H1 (cell line): ENCODE results near the gene NAGS. TPM values are rescaled to one million over a fixed set of nuclear protein-coding genes. Genes with fewer than 3 reads are reported as not detected.
A peak's percentile ranks its signal among the peaks of the same experiment; 100 is the strongest.

Experiments used
- CTCF ChIA-PET: fragments of 300-600 bp; sonication (Branson Sonifier 250); formaldehyde crosslinking; loops from one replicate; lab custom pipeline; 2021; ENCODE audit not compliant: partially characterized antibody; lab: Charles Lee
- POLR2A ChIA-PET: fragments of 300-600 bp; sonication (Branson Sonifier 250); formaldehyde crosslinking; loops from one replicate; lab custom pipeline; 2021; ENCODE audit warnings: inconsistent platforms; ENCODE audit not compliant: partially characterized antibody; lab: Charles Lee
- DNase-seq, 2 experiments: peaks; one replicate each; pipeline versions ENCODE4 v3.0.0 to v3.0.0-alpha.2; 2010 to 2022; ENCODE audit warnings: low spot score in 2 of 2, low read depth in 1 of 2, mixed read lengths in 1 of 2
- FAIRE-seq: peaks from 2 replicates; lab custom pipeline; 2011; peaks lifted over from hg19 to GRCh38; lab: Jason Lieb, UNC
- H2AFZ ChIP-seq: 2 replicates; pipeline ENCODE4 v1.8.1; 2012; ENCODE audit warnings: low read length, inconsistent platforms
- H2AK5ac ChIP-seq: 2 replicates; pipeline ENCODE4 v1.6.1; 2013; ENCODE audit warnings: low read depth, low read length
- H2BK120ac ChIP-seq: replicated peaks from 2 replicates; pipeline ENCODE3; 2013; ENCODE audit warnings: low read depth, low read length, inconsistent platforms
- H2BK12ac ChIP-seq: 2 replicates; pipeline ENCODE4 v1.6.1; 2013; ENCODE audit warnings: low read depth, low read length
- H2BK15ac ChIP-seq: 2 replicates; pipeline ENCODE4 v1.6.1; 2013; ENCODE audit warnings: low read length
- H2BK20ac ChIP-seq: 2 replicates; pipeline ENCODE4 v1.6.1; 2013; ENCODE audit warnings: low read length
- H2BK5ac ChIP-seq: 2 replicates; pipeline ENCODE4 v1.6.1; 2013; ENCODE audit warnings: low read depth, low read length
- H3K14ac ChIP-seq: 2 replicates; pipeline ENCODE4 v1.6.1; 2013; ENCODE audit warnings: inconsistent platforms; ENCODE audit not compliant: insufficient read length
- H3K18ac ChIP-seq: 2 replicates; pipeline ENCODE4 v1.6.1; 2013; ENCODE audit warnings: low read length; ENCODE audit errors: extremely low read depth
- H3K23ac ChIP-seq: 2 replicates; pipeline ENCODE4 v1.6.1; 2013; ENCODE audit warnings: inconsistent platforms; ENCODE audit not compliant: insufficient read length
- H3K23me2 ChIP-seq: 2 replicates; pipeline ENCODE4 v1.6.1; 2013; ENCODE audit warnings: low read depth, low read length
- H3K27ac ChIP-seq: 2 replicates; pipeline ENCODE4 v1.6.1; 2011; ENCODE audit warnings: low read depth, low read length, inconsistent platforms
- H3K27me3 ChIP-seq, 4 experiments: replicated peaks in 1 of 4; 1 replicate in 1 of 4; 2 replicates in 3 of 4; pipeline versions ENCODE4 v1.6.1 to v1.8.1; 2011 to 2013; ENCODE audit warnings: low read length in 3 of 4, mild to moderate bottlenecking in 3 of 4, inconsistent platforms in 2 of 4, mixed read lengths in 2 of 4, moderate library complexity in 1 of 4; ENCODE audit not compliant: control insufficient read depth in 3 of 4, insufficient read depth in 3 of 4; ENCODE audit errors: extremely low read depth in 1 of 4
- H3K36me3 ChIP-seq, 4 experiments: 2 replicates each; pipeline versions ENCODE4 v1.6.1 to v1.8.1; 2011 to 2013; ENCODE audit warnings: mild to moderate bottlenecking in 4 of 4, low read length in 3 of 4, moderate library complexity in 2 of 4, control low read depth in 1 of 4, inconsistent platforms in 1 of 4; ENCODE audit not compliant: insufficient read depth in 4 of 4, control insufficient read depth in 2 of 4
- H3K4ac ChIP-seq: replicated peaks from 2 replicates; pipeline ENCODE3; 2013; ENCODE audit warnings: low read length, low read depth, mixed read lengths, inconsistent platforms; ENCODE audit not compliant: insufficient read length
- H3K4me1 ChIP-seq, 4 experiments: replicated peaks in 1 of 4; 1 replicate in 1 of 4; 2 replicates in 3 of 4; pipeline versions ENCODE4 v1.6.1 to v1.8.1; 2011 to 2013; ENCODE audit warnings: low read length in 3 of 4, inconsistent platforms in 2 of 4, mixed read lengths in 1 of 4; ENCODE audit not compliant: insufficient read depth in 4 of 4, control insufficient read depth in 3 of 4
- H3K4me2 ChIP-seq, 2 experiments: 2 replicates each; pipeline versions ENCODE4 v1.6.1 to v1.8.1; 2011 to 2013; ENCODE audit warnings: low read depth in 2 of 2, low read length in 2 of 2, control low read depth in 1 of 2, inconsistent platforms in 1 of 2, mild to moderate bottlenecking in 1 of 2; ENCODE audit not compliant: insufficient read depth in 1 of 2
- H3K4me3 ChIP-seq, 4 experiments: fragments of 200-600, 300-600 bp in 1 of 4; sonication (generic), shearing (Covaris generic), sonication (Bioruptor Twin) in 1 of 4; 2 replicates each; pipeline versions ENCODE4 v1.5.1 to v1.8.1; 2011 to 2016; ENCODE audit warnings: low read length in 4 of 4, low read depth in 3 of 4, control low read depth in 2 of 4, inconsistent platforms in 2 of 4, mild to moderate bottlenecking in 2 of 4, mixed read lengths in 1 of 4, moderate library complexity in 1 of 4; ENCODE audit not compliant: insufficient read depth in 2 of 4; ENCODE audit errors: extremely low read depth in 1 of 4
- H3K56ac ChIP-seq: replicated peaks from 2 replicates; pipeline ENCODE3; 2013; ENCODE audit warnings: low read depth, mild to moderate bottlenecking, mixed read lengths, low read length, inconsistent platforms; ENCODE audit not compliant: insufficient read length
- H3K79me1 ChIP-seq: 2 replicates; pipeline ENCODE4 v1.6.1; 2013; ENCODE audit warnings: low read depth, low read length, control low read depth
- H3K79me2 ChIP-seq, 2 experiments: 2 replicates each; pipeline versions ENCODE4 v1.6.1 to v1.8.1; 2012 to 2013; ENCODE audit warnings: low read length in 2 of 2, mild to moderate bottlenecking in 2 of 2, inconsistent platforms in 1 of 2; ENCODE audit not compliant: insufficient read depth in 2 of 2, control insufficient read depth in 1 of 2
- H3K9ac ChIP-seq, 4 experiments: replicated peaks in 1 of 4; 1 replicate in 1 of 4; 2 replicates in 3 of 4; pipeline versions ENCODE4 v1.6.1 to v1.8.1; 2011 to 2013; ENCODE audit warnings: low read depth in 3 of 4, low read length in 3 of 4, control low read depth in 2 of 4, mild to moderate bottlenecking in 2 of 4, moderate library complexity in 2 of 4, inconsistent platforms in 1 of 4; ENCODE audit errors: extremely low read depth in 1 of 4
- H3K9me3 ChIP-seq, 2 experiments: 2 replicates each; pipeline versions ENCODE4 v1.6.1 to v1.8.1; 2012 to 2013; ENCODE audit warnings: mild to moderate bottlenecking in 2 of 2, moderate library complexity in 2 of 2, control low read depth in 1 of 2, inconsistent platforms in 1 of 2, low read depth in 1 of 2, low read length in 1 of 2, mixed read lengths in 1 of 2; ENCODE audit not compliant: insufficient read depth in 2 of 2
- H4K20me1 ChIP-seq, 2 experiments: replicated peaks in 1 of 2; 2 replicates each; pipeline versions ENCODE3 to v1.8.1; 2011 to 2013; ENCODE audit warnings: inconsistent platforms in 2 of 2, low read length in 2 of 2, mild to moderate bottlenecking in 1 of 2; ENCODE audit not compliant: insufficient read depth in 2 of 2, control insufficient read depth in 1 of 2
- H4K5ac ChIP-seq: 2 replicates; pipeline ENCODE4 v1.6.1; 2013; ENCODE audit warnings: low read length, low read depth, mixed read lengths, inconsistent platforms; ENCODE audit not compliant: insufficient read length
- H4K8ac ChIP-seq: 2 replicates; pipeline ENCODE4 v1.8.0; 2013; ENCODE audit warnings: mild to moderate bottlenecking, moderate library complexity, low read length, inconsistent platforms; ENCODE audit not compliant: insufficient read depth; ENCODE audit errors: extremely low read depth
- H4K91ac ChIP-seq: replicated peaks from 2 replicates; pipeline ENCODE3; 2013; ENCODE audit warnings: low read length, mixed read lengths, inconsistent platforms; ENCODE audit not compliant: insufficient read length
- BCL11A ChIP-seq, 2 experiments: IDR thresholded peaks; one replicate each; pipeline ENCODE4 v1.6.1; 2011; ENCODE audit warnings: low read depth in 2 of 2, low read length in 2 of 2, mild to moderate bottlenecking in 2 of 2
- WGBS, 2 experiments: shearing (Covaris generic) in 1 of 2; methylation state at CpG; one replicate each; pipeline versions ENCODE4 v1.1.6 to v1.1.7; 2013 to 2015; ENCODE audit warnings: low lambda C conversion rate in 2 of 2, mixed read lengths in 2 of 2, inconsistent platforms in 1 of 2, low coverage in 1 of 2, missing lambda C conversion rate in 1 of 2; ENCODE audit not compliant: insufficient replicate concordance in 2 of 2, insufficient coverage in 1 of 2, insufficient read length in 1 of 2; ENCODE audit errors: extremely low coverage in 1 of 2, missing lambda C conversion rate in 1 of 2; 5-methylcytosine and 5-hydroxymethylcytosine counted together
- polyA plus RNA-seq, 7 experiments: library from polyadenylated mRNA; depleted of rRNA in 3 of 7; stranded (reverse) in 5 of 7; unstranded in 2 of 7; fragments of >200 nt in 5 of 7; fragments of 200-250 nt in 2 of 7; gene quantifications; 1 replicate in 5 of 7; 2 replicates in 1 of 7; 4 replicates in 1 of 7; pipeline versions ENCODE4 v1.2.1 to v1.2.3, GENCODE V29; 2011 to 2013; ENCODE audit warnings: missing spikeins in 2 of 7, mixed read lengths in 2 of 7
- total RNA-seq: library from RNA; stranded (reverse); fragmentation: NEBNext Ultra II Directional; extraction: Animal tissue kit (Norgen Biotek cat#: 25700); gene quantifications from 2 replicates; pipeline ENCODE4 v1.2.1, GENCODE V29; 2021

The NAGS gene
- total and polyA plus RNA-seq, 2 of the 8 experiments (the other 6 are each of a cell fraction or from before 2014, with no cell fraction given) = 4.0 to 5.1 TPM

GRCh38 chr17:44010966-44011647 lies 6.7 kb downstream of the NAGS start:
- Histone ChIP-seq H3K4me1 (peaks cover 2 to 11% (median 9%) of the 10 kb centered on the region in 4 experiments), H2AK5ac (no peak overlapping the region), H2AFZ (no peak overlapping the region), H3K4me3 (no peak overlapping the region), H3K9me3 (no peaks in the 10 kb centered on the region), H3K23me2 (peaks cover 15% of the 10 kb centered on the region), H4K8ac (no peak overlapping the region), H4K5ac (no peak overlapping the region), H3K56ac (no peak overlapping the region), H2BK15ac (no peak overlapping the region), H3K14ac (no peak overlapping the region), H2BK20ac (no peak overlapping the region), H4K91ac (no peak overlapping the region), H3K4me2 (no peak overlapping the region), H3K79me1 (no peaks in the 10 kb centered on the region; the same call in 1 of the 2 replicates), H3K18ac (no peak overlapping the region), H3K27ac (0 out of 2 replicates have a peak overlapping the region, but pooled peaks have one; percentile 21), H2BK120ac (no peak overlapping the region), H3K79me2 (no peaks in the 10 kb centered on the region), H3K27me3 (peaks cover 0 to under 1% (median under 1%) of the 10 kb centered on the region in 4 experiments; a peak in 5 of 7 replicates), H3K36me3 (peaks cover 0 to 3% (median 1%) of the 10 kb centered on the region in 4 experiments; a peak in 2 of 8 replicates), H3K4ac (no peak overlapping the region), H2BK5ac (no peak overlapping the region), H2BK12ac (no peak overlapping the region), H3K9ac (no peak overlapping the region), H3K23ac (no peak overlapping the region), H4K20me1 (peaks cover 2 to 4% of the 10 kb centered on the region in 2 experiments)
- TF ChIP-seq BCL11A (IDR thresholded peaks at IDR 0.05; ENCODE audit: low read depth in 2 of 2, low read length in 2 of 2) = no peak
- FAIRE-seq (no peak), DNase-seq (no peak)
- ChIA-PET POLR2A (interaction anchor here (0.7 to 1.6 kb wide), 3 partner anchors 55 to 545 kb away, joined by 3 to 7 read pairs (median 3); partner anchors contain the start of gene LSM12), CTCF (interaction anchor here (0.8 to 4.2 kb wide), 5 partner anchors 10 to 106 kb away, joined by 3 to 17 read pairs (median 7); no protein-coding TSS in a partner anchor)
- WGBS, 2 experiments = 68% methylated on average over 4 of the region's 4 CpGs; no CpG with 5 or more reads in 1 of the 2 experiments
